Measurements from ENCODE around the gene LIG1.

- TF ChIP-seq E2F1 (CRISPR knock-in tag; IDR thresholded peaks at IDR 0.05) (no peak), ZNF316 (IDR thresholded peaks at IDR 0.05) (no peak), ESRRA (IDR thresholded peaks at IDR 0.05; ENCODE audit: borderline replicate concordance, low read depth) (no peak), MEF2A (IDR thresholded peaks at IDR 0.05; ENCODE audit: control insufficient read depth, low read depth, low read length) (no peak), CTCF (IDR thresholded peaks at IDR 0.05 in 2 of 3, conservative IDR thresholded peaks at IDR 0.05 in 1 of 3; ENCODE audit: insufficient read depth in 2 of 3, low read depth in 1 of 3, low read length in 3 of 3) (no peak), CHD1 (IDR thresholded peaks at IDR 0.05; ENCODE audit: low read length) (no peak), NELFE (IDR thresholded peaks at IDR 0.05; ENCODE audit: insufficient read depth, insufficient read length) (no peak), CEBPB (tag; IDR thresholded peaks at IDR 0.05) (no peak), GABPB2 (CRISPR knock-in tag; conservative IDR thresholded peaks at IDR 0.05) (no peak), SMC3 (conservative IDR thresholded peaks at IDR 0.05; ENCODE audit: insufficient read depth, low read depth, low read length) (no peak), TSHZ1 (CRISPR knock-in tag; IDR thresholded peaks at IDR 0.05) (no peak), ZNF518B (CRISPR knock-in tag; IDR thresholded peaks at IDR 0.05) (no peak)
Measured at GRCh38 chr19:48135411-48135810, 34.7 kb downstream of the LIG1 start.

Measured in K562 (cell line).